HG03521 (cell line): Measurements from ENCODE around the gene PER3.

Experiments used
- ATAC-seq: cut with Tn5 transposase; IDR thresholded peaks from one replicate; pipeline ENCODE4 v1.9.1; 2021; ENCODE audit warnings: mild to moderate bottlenecking, moderate library complexity; ENCODE audit not compliant: unreplicated experiment

PER3 gene

DNA sequence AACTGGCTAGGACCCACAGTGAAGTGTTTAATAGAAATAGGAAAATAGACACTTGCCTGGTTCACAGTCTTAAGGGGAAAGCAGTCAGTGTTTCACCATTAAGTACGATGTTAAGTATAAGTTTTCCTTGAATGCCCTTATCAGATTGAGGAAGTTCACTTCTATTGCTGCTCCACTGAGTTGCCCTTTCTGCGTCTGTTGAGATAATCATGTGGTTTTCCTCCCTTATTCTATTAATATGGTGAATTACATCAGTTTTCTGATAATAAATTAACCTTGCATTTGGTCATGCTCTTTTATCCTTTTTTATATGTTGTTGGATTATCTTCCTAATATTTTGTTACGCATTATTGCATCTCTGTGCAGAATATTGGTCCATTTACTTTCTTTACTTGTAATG is 47.4 kb downstream of the PER3 start:
- no peak for ATAC-seq

DNA sequence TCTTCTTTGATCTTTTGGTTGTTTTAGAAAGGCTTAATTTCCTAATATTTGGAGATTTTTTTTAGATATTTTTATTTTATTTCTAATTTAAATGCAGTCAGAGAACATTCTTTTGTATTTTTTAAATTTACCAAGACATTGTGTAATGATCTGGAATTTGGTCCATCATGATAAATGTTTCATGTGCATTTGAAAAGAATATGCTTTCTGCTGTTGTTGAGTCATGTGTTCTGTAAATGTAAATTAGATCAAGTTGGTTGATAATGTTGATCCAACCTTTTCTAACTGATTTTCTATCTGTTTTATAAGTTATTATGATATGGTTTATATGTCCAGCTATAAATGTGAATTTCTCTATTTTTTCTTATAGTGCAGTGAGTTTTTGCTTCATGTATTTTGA is 48.9 kb downstream of the PER3 start:
- no peak for ATAC-seq

DNA sequence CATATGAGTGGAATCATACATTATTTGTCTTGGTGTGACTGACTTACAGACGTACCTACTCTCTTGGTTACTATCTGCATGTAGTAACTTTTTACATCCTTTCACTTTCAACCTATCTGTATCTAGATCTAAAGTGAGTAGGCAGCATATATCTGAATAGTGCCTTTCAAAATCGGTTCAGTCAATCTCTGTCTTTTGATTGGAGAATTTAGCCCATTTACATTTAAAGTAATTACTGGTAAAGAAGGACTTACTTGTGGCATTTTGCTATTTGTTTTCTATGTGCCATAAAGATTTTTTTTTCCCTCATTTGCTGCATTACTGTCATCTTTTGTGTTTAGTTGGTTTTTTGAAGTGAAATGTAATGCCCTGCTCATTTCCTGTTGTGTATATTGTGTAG is 54.6 kb downstream of the PER3 start:
- ATAC-seq, result no peak

DNA sequence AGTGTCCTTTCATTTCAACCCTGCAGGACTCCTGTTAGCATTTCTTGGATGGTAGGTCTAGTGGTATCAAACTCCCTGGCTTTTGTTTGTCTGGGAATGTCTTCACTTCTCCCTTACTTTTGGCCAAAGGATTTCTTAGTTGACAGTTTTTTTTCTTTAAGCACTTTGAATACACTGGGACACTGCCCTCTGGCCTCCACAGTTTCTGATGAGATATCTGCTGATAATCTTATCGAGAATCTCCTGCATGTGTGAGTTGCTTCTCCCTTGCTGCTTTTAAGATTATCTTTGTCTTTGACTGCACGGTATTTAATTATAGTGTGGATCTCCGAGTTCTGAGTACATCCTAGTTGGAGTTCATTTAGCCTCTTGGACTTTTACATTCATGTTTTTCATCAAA is 55.4 kb downstream of the PER3 start:
- no peak for ATAC-seq

DNA sequence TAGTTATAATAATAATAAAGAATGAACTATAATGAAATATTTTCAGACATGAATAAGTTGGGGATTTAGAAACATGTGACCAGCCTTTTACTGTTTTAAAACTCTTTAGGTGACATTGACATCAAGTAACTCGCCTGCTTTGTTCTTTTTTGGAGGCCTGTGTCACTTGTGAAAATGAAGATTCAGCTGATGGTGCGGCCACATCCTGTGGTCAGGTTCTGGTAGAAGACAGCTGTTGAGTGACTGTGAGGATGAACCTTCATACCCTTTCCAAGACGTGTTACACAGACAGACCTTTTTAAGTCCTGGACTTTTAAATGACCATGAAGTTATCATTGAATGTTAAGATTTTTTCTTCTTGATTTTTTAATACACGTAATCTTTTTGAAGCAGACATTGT is 58.4 kb downstream of the PER3 start:
- ATAC-seq, result no peak

DNA sequence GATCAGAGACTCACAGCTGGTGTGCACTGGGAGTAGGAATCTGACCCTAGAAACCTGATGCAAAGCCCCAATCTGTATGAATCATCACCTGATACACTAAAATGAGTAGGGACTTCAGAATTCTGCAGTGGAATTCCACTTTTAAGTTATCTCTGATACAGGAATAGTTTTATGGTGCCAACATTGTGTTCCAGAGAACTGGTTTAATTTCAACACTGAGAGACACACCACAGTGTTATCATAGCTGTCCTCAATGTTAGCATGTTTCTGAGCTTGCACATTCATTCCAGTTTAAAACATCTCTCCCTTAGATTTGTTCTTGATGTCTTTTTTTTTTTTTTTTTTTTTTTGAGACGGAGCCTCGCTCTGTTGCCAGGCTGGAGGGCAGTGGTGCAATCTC is 61.7 kb downstream of the PER3 start:
- no peak for ATAC-seq

DNA sequence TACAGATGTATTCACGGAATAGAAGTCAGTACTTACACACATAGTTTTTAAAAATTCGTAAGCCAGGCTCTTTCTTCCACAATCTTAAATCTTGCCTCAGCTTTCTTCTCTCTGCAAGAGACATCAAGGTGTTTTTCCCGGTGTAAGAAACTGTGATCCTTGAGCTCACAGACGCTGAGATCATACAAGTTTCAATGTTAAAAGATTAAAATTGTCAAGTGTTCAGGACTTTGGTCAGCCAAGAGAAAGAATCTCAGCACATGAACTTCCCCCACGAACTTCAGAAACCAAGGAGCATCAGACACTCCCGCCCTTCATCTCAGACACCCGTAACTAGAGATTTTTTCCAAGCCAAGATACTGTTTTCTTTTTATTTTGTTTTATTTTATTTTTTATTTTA is 62.6 kb downstream of the PER3 start:
- no peak for ATAC-seq

DNA sequence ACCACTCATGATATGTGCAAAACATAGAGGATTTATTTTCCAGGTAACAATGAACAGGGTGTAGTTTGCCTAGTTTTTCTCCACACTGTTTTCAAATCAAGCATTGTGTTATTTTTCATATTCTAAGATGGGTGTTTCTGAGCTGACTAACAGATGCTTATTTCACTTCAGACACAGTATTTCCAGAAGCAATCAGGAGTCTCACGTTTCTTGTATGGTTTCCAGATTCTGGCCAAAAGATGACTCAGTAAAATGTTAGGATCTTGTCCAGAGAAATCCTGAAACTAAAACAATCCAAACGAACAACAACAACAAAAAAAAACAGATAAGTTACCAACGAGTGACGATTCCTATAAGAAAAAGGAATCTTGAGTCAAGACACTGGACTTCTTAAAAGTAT is 63.5 kb downstream of the PER3 start:
- ATAC-seq, result no peak

DNA sequence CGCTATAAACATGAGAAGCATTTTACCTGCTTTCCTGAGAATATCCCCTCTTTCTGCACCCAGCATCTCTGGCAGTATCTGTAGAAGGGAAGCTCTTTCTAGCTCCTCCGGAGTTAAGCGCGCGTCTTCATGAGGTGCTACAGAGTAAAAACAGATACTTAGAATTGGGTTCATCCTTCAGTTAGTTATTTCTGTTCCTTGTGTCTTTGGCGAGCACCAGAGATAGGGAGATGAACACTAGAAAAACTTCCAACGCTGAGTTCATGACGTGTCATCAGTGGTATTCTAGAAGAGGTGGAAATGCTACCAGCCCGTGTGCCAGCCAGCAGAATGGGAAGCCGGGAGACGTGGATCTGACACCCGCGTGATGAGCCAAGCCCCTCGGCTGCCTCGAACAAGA is 66.7 kb downstream of the PER3 start:
- ATAC-seq, result no peak

DNA sequence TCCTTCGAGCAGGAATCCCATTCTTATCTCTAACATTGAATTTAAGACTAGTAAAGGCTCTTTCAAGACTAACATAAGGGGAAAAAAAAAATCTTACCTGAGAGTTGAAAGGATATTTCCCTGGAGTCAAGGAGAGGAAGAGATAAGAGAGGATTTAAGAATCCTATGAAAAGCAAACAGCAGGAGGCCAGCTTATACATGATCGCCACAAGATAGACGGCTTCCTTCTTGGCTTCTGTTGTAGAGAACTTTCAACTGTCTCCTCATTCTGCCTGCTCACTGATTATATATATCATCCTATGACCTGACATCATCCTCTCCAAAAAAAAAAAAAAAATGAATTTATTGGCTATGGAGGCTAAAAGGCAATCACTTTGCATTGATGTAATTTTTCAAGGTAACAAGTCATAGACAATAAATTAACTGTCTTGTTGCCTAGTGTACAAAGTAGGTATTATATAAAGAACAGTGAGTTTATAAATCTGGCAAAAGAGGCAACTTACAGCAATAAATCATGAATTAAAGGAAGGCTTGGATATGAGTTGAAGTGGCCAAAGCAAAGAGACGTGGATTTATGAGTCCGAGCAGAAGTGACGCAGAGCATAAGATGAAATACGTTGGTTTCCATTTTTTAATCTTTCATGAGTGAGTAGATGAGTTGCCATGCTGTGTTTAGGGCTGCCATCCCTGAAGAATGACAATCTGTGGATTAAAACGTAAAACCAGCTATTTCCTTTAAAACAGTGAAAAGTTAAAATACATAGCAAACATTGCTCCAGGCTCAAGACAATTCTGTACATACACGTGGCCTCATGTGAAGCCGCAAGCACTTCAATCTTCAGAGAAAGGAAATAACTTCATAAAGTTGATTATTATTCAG is 69.0 kb downstream of the PER3 start, which contains the start of gene UTS2:
TSS of gene UTS2 (minus strand) at position 262 of the 880 bp plus-strand sequence. CDS start at position 200, 62 bp downstream.
- no peak for ATAC-seq

DNA sequence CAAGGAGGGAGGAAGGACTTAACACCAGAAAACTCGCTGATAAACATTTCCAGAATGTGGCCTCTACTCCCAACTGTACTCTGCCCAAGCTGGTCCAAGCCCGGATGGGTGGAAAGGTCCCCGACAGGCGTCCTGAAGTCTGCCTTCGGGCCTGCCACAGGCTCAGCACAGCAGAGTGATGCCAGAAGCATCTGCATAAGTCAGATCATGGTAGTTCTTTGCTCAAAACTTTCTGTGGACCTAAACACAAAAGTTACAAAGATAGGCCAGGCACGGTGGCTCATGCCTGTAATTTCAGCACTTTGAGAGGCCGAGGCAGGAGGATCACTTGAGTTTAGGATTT is 69.6 kb downstream of the PER3 start:
- no peak for ATAC-seq

DNA sequence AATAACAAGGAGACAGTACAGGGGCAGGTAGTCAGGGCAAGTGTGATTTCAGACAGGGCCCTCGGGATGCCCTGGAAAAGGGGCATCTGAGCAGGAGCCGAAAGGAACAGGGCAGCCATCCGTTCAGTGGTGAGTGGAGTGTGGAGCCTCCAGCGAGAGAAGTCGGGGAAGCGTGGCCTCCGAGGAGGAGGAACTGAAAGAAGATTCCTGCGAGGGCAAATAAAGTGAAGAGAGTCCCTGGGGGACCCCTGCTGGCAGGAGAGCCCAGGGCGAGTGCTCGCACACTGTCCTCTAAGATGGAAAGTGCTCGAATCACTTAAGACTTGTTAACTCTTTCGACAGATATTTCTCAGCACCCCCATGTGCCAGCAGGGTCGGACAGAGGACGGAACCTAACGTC is 72.3 kb downstream of the PER3 start:
- no peak for ATAC-seq

DNA sequence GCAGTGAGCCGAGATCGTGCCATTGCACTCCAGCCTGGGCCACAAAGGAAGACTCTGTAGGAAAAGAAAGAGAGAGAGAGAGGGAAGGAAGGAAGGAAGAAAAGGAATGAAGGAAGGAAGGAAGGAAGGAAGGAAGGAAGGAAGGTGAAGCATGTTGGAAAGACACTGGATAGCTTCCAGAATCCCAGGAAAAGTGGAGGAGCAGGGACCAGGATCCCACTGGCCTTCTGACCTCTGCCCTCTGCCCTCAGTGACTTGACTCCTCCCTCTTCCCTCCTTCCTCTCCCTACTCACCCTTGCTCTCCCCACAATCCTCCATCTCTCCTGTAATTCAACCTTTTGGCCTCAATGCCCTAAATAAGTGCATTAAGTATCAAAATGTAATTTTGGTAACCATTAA is 72.9 kb downstream of the PER3 start:
- ATAC-seq, result no peak

DNA sequence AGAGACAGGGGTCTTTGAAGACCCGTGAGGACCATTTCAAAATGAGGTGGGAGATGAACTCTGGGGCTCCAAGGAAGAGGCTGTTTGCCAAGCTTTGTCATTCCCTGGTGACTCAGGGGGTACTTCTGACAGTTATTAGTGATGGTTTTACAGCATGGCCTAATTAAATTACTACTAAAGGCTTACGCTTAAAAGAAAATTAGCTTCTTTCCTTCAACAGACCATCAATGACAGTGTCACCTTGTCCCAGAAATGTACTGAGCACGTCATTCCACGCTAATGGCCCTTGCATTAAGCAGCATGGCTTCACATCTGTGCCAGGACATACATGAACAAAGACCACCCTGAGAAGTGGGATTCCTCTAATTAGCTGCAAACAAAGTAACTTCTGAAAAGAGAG is 73.9 kb downstream of the PER3 start:
- no peak for ATAC-seq

DNA sequence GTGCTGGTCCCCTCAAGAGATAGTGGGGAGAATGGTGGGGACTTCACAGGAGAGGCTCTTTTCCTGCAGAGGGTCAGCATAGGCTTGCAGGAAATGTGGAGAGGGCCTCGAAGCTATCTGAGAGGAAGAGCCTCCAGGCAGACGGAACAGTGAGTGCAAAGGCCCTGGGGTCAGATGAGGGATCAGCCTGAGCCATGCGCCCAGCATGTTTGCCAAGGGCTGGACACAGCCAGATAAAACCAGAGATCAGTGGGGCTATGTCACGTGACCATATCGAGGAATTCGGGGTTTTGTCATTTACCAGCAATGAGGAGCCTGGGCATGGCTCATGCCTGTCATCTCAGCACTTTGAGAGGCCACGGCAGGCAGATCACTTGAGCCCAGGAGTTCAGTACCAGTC is 75.3 kb downstream of the PER3 start:
- ATAC-seq, result no peak

DNA sequence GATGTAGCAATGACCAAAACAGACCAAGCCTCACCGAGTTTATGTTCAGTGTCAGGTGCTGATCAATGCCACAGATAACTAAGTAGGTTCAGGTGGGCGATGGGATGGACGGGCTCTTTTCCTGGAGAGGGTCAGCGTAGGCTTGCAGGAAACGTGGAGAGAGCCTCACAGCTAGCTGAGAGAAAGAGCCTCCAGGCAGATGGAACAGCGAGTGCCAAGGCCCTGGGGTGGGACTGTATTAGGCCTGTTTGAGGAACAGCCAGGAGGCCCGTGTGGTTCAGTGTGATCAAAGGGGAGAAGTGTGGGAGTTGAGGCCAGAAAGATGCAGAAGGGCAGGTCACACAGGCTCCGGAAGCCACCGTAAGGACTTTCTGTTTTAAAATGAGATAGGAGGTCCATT is 76.0 kb downstream of the PER3 start:
- no peak for ATAC-seq

DNA sequence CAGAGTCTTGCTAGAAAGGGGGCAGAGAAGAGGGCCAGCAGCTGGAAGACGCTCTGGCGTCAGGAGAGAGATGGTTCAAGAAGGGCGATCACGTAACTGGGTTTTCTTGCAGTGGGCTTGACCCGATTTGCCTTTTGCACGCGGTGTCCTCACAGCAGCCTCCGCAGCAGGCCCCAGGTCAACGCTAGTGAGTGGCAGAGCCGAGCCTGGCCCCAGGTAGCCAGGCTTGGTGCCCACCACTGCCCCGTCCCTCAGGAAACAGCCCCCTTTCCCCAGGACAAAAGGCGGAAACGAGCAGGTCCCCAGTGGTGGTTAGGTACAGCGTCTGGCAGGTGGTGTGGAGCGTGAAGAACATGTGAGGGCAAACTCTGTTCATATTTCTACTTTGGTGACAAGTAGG is 77.4 kb downstream of the PER3 start:
- ATAC-seq, result no peak

DNA sequence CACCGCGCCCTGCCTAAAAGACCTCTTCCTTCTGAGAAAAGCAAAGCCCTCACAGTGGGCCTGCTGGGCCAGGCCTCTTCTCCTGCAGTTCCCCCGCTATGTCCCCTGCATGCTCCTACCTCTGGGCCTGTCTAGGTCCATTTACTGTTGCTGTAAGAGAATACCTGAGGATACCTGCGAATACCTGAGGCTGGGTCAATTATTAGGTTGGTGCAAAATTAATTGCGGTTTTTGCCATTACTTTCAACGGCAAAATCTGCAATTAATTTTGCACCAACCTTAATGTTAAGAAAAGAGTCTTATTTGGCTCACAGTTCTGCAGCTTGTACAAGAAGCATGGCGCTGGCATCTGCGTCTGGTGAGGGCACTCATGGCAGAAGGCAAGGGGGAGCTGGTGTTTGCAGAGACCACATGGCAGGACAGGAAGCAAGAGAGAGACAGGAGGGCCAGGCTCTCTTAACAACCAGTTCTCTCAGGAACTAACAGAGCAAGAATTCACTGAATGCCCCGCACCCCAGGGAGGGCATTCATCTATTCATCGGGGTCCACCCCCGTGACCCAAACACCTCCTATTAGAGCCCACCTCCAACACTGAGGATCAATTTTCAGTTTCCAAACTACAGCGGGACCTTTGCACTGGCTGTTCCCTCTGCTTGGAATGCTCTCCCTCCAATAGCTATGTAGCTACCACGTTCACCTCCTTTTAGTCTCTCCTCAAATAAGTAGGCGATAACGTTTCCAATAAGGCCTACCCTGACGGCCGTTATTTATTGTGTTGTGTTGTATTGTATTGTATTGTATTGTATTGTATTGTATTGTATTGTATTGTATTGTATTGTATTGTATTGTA is 78.3 kb downstream of the PER3 start:
- ATAC-seq, result no peak

DNA sequence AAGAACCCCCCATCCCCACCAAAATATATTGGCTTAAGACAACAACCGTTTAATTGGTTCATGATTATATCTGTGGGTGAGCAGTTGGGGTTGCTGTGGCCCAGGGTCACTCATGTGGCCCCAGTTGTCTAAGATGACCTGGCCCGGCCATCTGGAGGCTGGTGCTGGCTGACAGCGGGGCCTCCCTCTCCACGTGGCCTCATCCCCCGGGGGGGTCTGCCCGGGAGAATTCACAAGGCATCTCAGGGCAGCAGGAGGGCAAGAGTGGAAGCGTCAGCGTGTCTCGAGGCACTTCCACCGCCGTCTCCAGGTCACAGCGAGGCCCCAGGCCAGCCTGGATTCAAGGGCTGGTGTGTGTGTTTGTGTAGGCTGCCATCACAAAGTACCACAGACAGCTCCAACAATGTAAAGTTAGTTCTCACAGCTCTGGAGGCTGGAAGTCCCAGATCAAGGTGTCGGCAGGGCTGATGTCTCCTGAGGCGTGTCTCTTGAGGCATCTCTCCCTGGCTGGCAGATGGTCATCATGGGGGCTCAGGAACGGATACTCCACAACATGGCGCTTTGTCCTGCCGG is 79.8 kb downstream of the PER3 start:
- no peak for ATAC-seq

DNA sequence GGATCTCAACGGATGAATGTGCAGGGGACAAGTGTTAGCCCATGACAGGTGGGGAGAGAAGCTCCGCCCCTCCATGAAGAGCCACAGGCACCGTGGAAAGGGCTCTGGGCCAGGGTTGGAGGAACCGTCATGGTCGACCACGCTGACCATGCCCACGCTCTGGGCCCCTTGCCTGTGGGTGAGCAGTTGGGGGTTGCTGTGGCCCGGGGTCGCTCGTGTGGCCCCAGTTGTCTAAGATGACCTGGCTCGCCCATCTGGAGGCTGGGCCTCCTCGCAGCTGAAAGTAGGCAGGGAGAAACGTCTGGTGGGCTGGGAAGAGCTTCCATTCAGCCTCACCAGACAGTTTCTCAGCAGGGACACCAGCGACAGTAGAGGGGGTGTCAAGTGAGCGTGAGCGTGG is 81.9 kb downstream of the PER3 start:
- no peak for ATAC-seq

DNA sequence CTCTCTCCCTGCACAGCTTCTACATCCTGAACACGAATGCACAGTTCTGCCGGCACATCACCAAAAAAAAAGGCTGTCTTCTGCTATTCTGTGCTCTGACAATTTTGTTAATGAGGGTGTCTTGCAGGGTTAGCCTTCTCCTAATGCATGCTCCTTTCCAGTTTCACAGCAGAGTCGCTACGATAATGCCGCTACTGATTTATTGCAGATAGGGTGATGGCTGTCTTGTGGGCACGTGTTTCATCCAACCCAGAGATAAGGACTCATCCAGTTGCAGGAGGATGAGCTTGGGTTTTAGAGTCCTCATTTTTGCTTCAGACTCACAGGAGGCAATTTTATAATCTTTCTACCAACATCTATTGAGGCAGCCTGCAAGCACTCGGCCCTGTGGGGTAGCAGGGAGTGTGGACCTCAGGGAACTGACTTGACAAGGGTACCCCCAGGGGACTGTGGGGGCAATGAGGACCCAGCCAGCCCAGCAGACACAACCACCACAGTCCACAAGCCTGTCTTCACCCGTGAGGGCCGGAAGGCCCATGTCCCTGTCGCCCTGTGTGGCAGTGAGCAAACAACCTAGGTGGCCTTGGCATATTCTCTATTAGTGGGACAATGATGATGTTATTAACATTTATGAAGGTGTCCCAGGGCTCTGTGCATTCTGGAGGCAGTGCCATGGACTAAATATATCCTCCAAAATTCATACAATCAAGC is 84.1 kb downstream of the PER3 start:
- ATAC-seq, result no peak
